SK-N-SH (cell line): Measurements from ENCODE around the gene PRND. TPM values are rescaled to one million over a fixed set of nuclear protein-coding genes. Genes with fewer than 3 reads are reported as not detected.

ENCODE experiments used
- CTCF ChIA-PET: fragments of 300-600, 350-600 bp; formaldehyde crosslinking; extraction: SDS; loops from one replicate; lab custom pipeline; 2021; lab: Yijun Ruan, JAX
- POLR2A ChIA-PET: fragments of 350-600 bp; sonication (Branson Sonifier 250); formaldehyde crosslinking; extraction: SDS; loops from one replicate; lab custom pipeline; 2020; ENCODE audit warnings: antibody characterized with exemption, inconsistent platforms; lab: Yijun Ruan, JAX
- DNase-seq: peaks from one replicate; pipeline ENCODE4 v3.0.0; 2012
- H2AFZ ChIP-seq: fragments of 200-600 bp; sonication (generic); 2 replicates; pipeline ENCODE4 v1.8.1; 2016; ENCODE audit warnings: antibody characterized with exemption, mild to moderate bottlenecking, low read depth
- H3F3A ChIP-seq: fragments of 200-600 bp; sonication (generic); replicated peaks from 2 replicates; pipeline ENCODE3; 2016; ENCODE audit warnings: antibody characterized with exemption, mild to moderate bottlenecking; ENCODE audit not compliant: insufficient read depth
- H3K27ac ChIP-seq, 2 experiments: fragments of 200-500 bp in 1 of 2; fragments of 200-600 bp in 1 of 2; sonication (Bioruptor generic) in 1 of 2; sonication (generic), shearing (Covaris generic) in 1 of 2; 2 replicates each; pipeline versions ENCODE4 v1.5.1 to v1.6.1; 2014 to 2016; ENCODE audit warnings: low read depth in 2 of 2, inconsistent platforms in 1 of 2, low read length in 1 of 2, mild to moderate bottlenecking in 1 of 2, mixed read lengths in 1 of 2
- H3K27me3 ChIP-seq: fragments of 200-600 bp; sonication (generic), shearing (Covaris generic); 2 replicates; pipeline ENCODE4 v1.6.1; 2016; ENCODE audit warnings: mixed run types; ENCODE audit not compliant: insufficient read depth
- H3K36me3 ChIP-seq, 2 experiments: fragments of 200-500 bp in 1 of 2; fragments of 200-600 bp in 1 of 2; sonication (Bioruptor generic) in 1 of 2; sonication (generic) in 1 of 2; replicated peaks in 1 of 2; 2 replicates each; pipeline versions ENCODE3 to v1.5.1; 2014 to 2016; ENCODE audit warnings: low read length in 1 of 2, mild to moderate bottlenecking in 1 of 2; ENCODE audit not compliant: insufficient read depth in 2 of 2, control insufficient read depth in 1 of 2
- H3K4me1 ChIP-seq, 2 experiments: fragments of 200-500 bp in 1 of 2; fragments of 200-600 bp in 1 of 2; sonication (Bioruptor generic) in 1 of 2; sonication (generic), shearing (Covaris generic) in 1 of 2; 2 replicates each; pipeline versions ENCODE4 v1.5.1 to v1.6.1; 2014 to 2016; ENCODE audit warnings: low read depth in 1 of 2, low read length in 1 of 2, mixed run types in 1 of 2; ENCODE audit not compliant: insufficient read depth in 2 of 2, control insufficient read depth in 1 of 2
- H3K4me2 ChIP-seq: fragments of 200-600 bp; sonication (generic), shearing (Covaris generic); 2 replicates; pipeline ENCODE4 v1.6.1; 2017; ENCODE audit warnings: mixed run types
- H3K4me3 ChIP-seq, 2 experiments: fragments of 200-500 bp in 1 of 2; fragments of 200-600 bp in 1 of 2; sonication (Bioruptor generic) in 1 of 2; sonication (generic), shearing (Covaris generic) in 1 of 2; 2 replicates each; pipeline versions ENCODE4 v1.5.1 to v1.8.1; 2014 to 2016; ENCODE audit warnings: low read depth in 2 of 2, inconsistent platforms in 1 of 2, low read length in 1 of 2, mild to moderate bottlenecking in 1 of 2, mixed read lengths in 1 of 2, moderate library complexity in 1 of 2
- H3K79me2 ChIP-seq: fragments of 200-600 bp; sonication (generic); 2 replicates; pipeline ENCODE4 v1.8.1; 2017; ENCODE audit warnings: mild to moderate bottlenecking; ENCODE audit not compliant: insufficient read depth
- H3K9ac ChIP-seq: fragments of 200-600 bp; sonication (generic); 2 replicates; pipeline ENCODE4 v1.6.1; 2017; ENCODE audit warnings: mixed run types
- H3K9me2 ChIP-seq: fragments of 200-600 bp; sonication (generic); 2 replicates; pipeline ENCODE4 v1.6.1; 2017; ENCODE audit warnings: mixed run types
- H3K9me3 ChIP-seq: fragments of 200-600 bp; sonication (generic); 2 replicates; pipeline ENCODE4 v1.6.1; 2017; ENCODE audit warnings: mixed run types, mild to moderate bottlenecking, moderate library complexity
- H4K20me1 ChIP-seq: fragments of 200-600 bp; sonication (generic); 2 replicates; pipeline ENCODE4 v1.6.1; 2017; ENCODE audit warnings: mild to moderate bottlenecking, mixed run types; ENCODE audit not compliant: insufficient read depth
- FOXJ3 ChIP-seq: sonication (generic); formaldehyde crosslinking; IDR thresholded peaks from 2 replicates; pipeline ENCODE4 v1.5.1; 2020; ENCODE audit warnings: mild to moderate bottlenecking, missing genetic modification reagents
- FOXM1 ChIP-seq: IDR thresholded peaks from 2 replicates; pipeline ENCODE4 v1.4.0; 2012; ENCODE audit warnings: low read depth, mild to moderate bottlenecking
- MEF2A ChIP-seq: IDR thresholded peaks from 2 replicates; pipeline ENCODE4 v1.4.0; 2012; ENCODE audit warnings: low read depth, borderline replicate concordance
- NRF1 ChIP-seq: IDR thresholded peaks from 2 replicates; pipeline ENCODE4 v1.6.1; 2012; ENCODE audit warnings: low read depth, mild to moderate bottlenecking, low read length
- RAD21 ChIP-seq: IDR thresholded peaks from 2 replicates; pipeline ENCODE4 v1.6.1; 2012; ENCODE audit warnings: mild to moderate bottlenecking, low read length
- SMC3 ChIP-seq: IDR thresholded peaks from 2 replicates; pipeline ENCODE4 v1.6.1; 2012; ENCODE audit warnings: low read depth, low read length, improper control_type of control experiment
- TAF1 ChIP-seq: IDR thresholded peaks from 2 replicates; pipeline ENCODE4 v1.6.1; 2012; ENCODE audit warnings: low read depth, mild to moderate bottlenecking, low read length, moderate library complexity, borderline replicate concordance
- TCF12 ChIP-seq: IDR thresholded peaks from 2 replicates; pipeline ENCODE4 v1.4.0; 2012
- WGBS: methylation state at CpG from one replicate; pipeline ENCODE4 v1.1.6; 2017; ENCODE audit warnings: low lambda C conversion rate; 5-methylcytosine and 5-hydroxymethylcytosine counted together
- polyA plus RNA-seq, 3 experiments: library from polyadenylated mRNA; depleted of rRNA; stranded (reverse); fragments of >200 nt; gene quantifications; 2 replicates each; pipeline ENCODE4 v1.2.3, GENCODE V29; 2012
- TF ChIP-seq, protein P1 (sequence below): IDR thresholded peaks from 2 replicates; pipeline ENCODE4 v1.4.0; 2012; ENCODE audit warnings: low read depth
- TF ChIP-seq, protein P2 (sequence below): fragments of 200-600 bp; sonication (generic); IDR thresholded peaks from 2 replicates; pipeline ENCODE4 v1.6.1; 2017; ENCODE audit warnings: antibody characterized with exemption, mild to moderate bottlenecking, moderate library complexity
- TF ChIP-seq, protein P3 (sequence below): IDR thresholded peaks from 2 replicates; pipeline ENCODE4; 2012
- TF ChIP-seq, protein P4 (sequence below): fragments of 150-350 bp; IDR thresholded peaks from 2 replicates; pipeline ENCODE4 v1.6.1; 2016; ENCODE audit warnings: mild to moderate bottlenecking, low read depth, low read length

PRND gene
- polyA plus RNA-seq, 1 of the 3 experiments (the other 2 are of a cell fraction), result not detected

DNA sequence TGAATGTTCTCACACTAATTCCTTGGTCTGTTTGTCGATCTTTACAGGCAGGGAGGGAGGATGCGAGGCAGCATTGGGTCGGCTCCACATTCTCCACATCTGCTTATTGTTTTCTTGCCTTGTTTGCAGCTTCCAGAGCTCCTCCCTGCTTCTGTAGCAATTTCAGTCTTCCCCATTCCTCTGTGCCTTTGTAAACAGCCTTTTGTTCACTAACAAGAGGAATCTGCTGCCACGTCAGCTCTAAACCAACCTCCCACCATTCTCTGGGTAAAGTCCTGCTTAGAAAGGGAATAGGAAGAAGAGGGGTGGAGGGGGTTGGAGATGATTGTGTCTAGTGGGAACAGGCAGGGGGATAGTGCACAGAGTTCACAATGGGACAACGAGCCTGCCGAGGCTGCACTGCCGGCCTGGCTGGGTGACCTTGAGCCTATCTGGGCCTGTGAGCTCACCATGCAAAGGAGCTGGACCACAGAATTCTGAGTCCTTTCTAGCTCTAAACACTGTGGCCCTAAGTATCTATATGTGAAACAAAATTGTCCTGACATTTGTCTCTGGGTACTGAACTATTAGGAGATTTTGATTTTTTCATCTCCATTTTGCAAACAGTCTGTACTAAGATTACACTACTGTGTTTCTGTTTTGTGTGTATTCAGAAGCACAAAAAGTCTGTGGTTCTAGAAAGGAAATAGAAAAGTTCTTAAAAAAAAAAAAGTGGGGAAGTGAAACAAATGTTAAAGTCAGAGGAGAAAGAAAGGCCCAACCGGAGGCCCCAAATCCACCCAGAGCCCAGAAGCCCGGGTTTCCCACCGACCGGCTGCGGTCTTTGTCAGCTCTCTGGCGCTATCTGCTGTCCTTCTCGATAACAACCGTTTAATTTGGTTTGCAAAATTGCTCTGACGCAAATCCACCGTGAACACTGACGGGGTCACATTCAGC is 1.4 kb upstream of the PRND start:
- Histone ChIP-seq H2AFZ (peak overlapping the region; percentile 60), H3K27ac (no peak overlapping the region)
- POLR2A ChIA-PET, result no interaction called here

DNA sequence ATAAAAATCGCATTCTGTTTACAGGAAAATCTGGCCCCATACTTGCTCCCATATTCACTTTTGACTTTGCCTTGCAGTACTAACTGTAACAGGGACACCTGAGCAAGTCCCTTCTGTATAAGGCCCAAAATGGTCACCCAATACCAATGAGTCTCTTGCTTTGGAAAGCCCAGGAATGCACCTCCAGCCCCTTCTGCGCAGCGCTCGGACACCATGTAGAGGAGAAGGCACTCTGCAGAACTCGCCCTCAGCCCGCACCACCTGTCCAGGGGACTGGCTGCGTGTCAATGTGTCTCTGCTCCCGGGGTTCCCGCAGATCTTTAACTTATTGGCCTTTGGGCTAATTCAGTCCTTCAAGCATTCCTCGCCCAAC is 746 bp upstream of the PRND start:
- H3K4me1 ChIP-seq, result peaks cover 0 to 3% of the 10 kb centered on the region in 2 experiments; a peak in 1 of 4 replicates

More for the DNA sequence above, 1.4 kb upstream of the PRND start:
- H3K9ac ChIP-seq, result no peak overlapping the region
- 37% methylated on average over 18 of the region's 18 CpGs for WGBS
- no peak for TF ChIP-seq TCF12
- peak; percentile 98 for TF ChIP-seq SMC3
- TF ChIP-seq RAD21, result peak; percentile 90
- TF ChIP-seq NRF1, result peak; percentile 38
- TF ChIP-seq, protein P1, sequence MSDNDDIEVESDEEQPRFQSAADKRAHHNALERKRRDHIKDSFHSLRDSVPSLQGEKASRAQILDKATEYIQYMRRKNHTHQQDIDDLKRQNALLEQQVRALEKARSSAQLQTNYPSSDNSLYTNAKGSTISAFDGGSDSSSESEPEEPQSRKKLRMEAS, result peak; percentile 19; the same call in 1 of the 2 replicates
- TF ChIP-seq, protein P2, sequence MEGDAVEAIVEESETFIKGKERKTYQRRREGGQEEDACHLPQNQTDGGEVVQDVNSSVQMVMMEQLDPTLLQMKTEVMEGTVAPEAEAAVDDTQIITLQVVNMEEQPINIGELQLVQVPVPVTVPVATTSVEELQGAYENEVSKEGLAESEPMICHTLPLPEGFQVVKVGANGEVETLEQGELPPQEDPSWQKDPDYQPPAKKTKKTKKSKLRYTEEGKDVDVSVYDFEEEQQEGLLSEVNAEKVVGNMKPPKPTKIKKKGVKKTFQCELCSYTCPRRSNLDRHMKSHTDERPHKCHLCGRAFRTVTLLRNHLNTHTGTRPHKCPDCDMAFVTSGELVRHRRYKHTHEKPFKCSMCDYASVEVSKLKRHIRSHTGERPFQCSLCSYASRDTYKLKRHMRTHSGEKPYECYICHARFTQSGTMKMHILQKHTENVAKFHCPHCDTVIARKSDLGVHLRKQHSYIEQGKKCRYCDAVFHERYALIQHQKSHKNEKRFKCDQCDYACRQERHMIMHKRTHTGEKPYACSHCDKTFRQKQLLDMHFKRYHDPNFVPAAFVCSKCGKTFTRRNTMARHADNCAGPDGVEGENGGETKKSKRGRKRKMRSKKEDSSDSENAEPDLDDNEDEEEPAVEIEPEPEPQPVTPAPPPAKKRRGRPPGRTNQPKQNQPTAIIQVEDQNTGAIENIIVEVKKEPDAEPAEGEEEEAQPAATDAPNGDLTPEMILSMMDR, result peak; percentile 86
- TF ChIP-seq, protein P3, sequence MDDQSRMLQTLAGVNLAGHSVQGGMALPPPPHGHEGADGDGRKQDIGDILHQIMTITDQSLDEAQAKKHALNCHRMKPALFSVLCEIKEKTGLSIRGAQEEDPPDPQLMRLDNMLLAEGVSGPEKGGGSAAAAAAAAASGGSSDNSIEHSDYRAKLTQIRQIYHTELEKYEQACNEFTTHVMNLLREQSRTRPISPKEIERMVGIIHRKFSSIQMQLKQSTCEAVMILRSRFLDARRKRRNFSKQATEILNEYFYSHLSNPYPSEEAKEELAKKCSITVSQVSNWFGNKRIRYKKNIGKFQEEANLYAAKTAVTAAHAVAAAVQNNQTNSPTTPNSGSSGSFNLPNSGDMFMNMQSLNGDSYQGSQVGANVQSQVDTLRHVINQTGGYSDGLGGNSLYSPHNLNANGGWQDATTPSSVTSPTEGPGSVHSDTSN, result no peak
- no peak overlapping the region for H3K4me3 ChIP-seq
- H3K9me2 ChIP-seq, result no peaks in the 10 kb centered on the region
- H3K79me2 ChIP-seq, result no peaks in the 10 kb centered on the region
- peaks cover 0 to 3% of the 10 kb centered on the region in 2 experiments; a peak in 1 of 4 replicates for H3K4me1 ChIP-seq
- H3K4me2 ChIP-seq, result no peak overlapping the region
- H3K36me3 ChIP-seq, result no peaks in the 10 kb centered on the region
- peak; percentile 86 for DNase-seq
- no peaks in the 10 kb centered on the region for H3K9me3 ChIP-seq
- H4K20me1 ChIP-seq, result no peaks in the 10 kb centered on the region
- no peaks in the 10 kb centered on the region for H3F3A ChIP-seq
- no peaks in the 10 kb centered on the region for H3K27me3 ChIP-seq
- CTCF ChIA-PET, result interaction anchor here (0.6 to 3.4 kb wide), 26 partner anchors 8 to 1266 kb away, joined by 3 to 32 read pairs (median 4); no protein-coding TSS in a partner anchor

More for the DNA sequence above, 746 bp upstream of the PRND start:
- peak; percentile 34 for DNase-seq
- no peak overlapping the region for H3K9ac ChIP-seq
- 25% methylated on average over 10 of the region's 10 CpGs for WGBS
- CTCF ChIA-PET, result interaction anchor here (0.6 to 3.4 kb wide), 20 partner anchors 9 to 613 kb away, joined by 3 to 32 read pairs (median 4); no protein-coding TSS in a partner anchor
- H3F3A ChIP-seq, result no peaks in the 10 kb centered on the region
- no peak for TF ChIP-seq TAF1
- TF ChIP-seq, protein P4, sequence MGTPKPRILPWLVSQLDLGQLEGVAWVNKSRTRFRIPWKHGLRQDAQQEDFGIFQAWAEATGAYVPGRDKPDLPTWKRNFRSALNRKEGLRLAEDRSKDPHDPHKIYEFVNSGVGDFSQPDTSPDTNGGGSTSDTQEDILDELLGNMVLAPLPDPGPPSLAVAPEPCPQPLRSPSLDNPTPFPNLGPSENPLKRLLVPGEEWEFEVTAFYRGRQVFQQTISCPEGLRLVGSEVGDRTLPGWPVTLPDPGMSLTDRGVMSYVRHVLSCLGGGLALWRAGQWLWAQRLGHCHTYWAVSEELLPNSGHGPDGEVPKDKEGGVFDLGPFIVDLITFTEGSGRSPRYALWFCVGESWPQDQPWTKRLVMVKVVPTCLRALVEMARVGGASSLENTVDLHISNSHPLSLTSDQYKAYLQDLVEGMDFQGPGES, result no peak
- TF ChIP-seq MEF2A, result no peak
- no peak for TF ChIP-seq FOXM1
- no peak for TF ChIP-seq FOXJ3 (CRISPR knock-in tag)
- no peaks in the 10 kb centered on the region for H3K9me3 ChIP-seq
- H3K9me2 ChIP-seq, result no peaks in the 10 kb centered on the region
- no peak overlapping the region for H3K4me2 ChIP-seq
- no peak overlapping the region for H3K27ac ChIP-seq
- no peak overlapping the region for H3K4me3 ChIP-seq
- POLR2A ChIA-PET, result no interaction called here
- H3K79me2 ChIP-seq, result no peaks in the 10 kb centered on the region
- no peaks in the 10 kb centered on the region for H3K27me3 ChIP-seq
- H2AFZ ChIP-seq, result no peak overlapping the region
- H4K20me1 ChIP-seq, result no peaks in the 10 kb centered on the region
- no peaks in the 10 kb centered on the region for H3K36me3 ChIP-seq
